ENCODE results near the gene PAK6.

The PAK6 gene

GRCh38 chr15:40313531-40314398 is 74.9 kb downstream of the PAK6 start:
- H3K27me3 ChIP-seq (replicated peaks; ENCODE audit: insufficient read depth, low read length): no peaks in the 10 kb centered on the region
- no peaks in the 10 kb centered on the region for H4K20me1 ChIP-seq (ENCODE audit: insufficient read depth, low read length)
- H3K27ac ChIP-seq (ENCODE audit: low read length): no peak overlapping the region
- H3K4me2 ChIP-seq (ENCODE audit: low read depth, low read length): no peak overlapping the region
- no peaks in the 10 kb centered on the region for H3K9me3 ChIP-seq (replicated peaks; ENCODE audit: insufficient read depth, low read length)
- no peaks in the 10 kb centered on the region for H3K79me2 ChIP-seq (ENCODE audit: low read length)
- TF ChIP-seq CTCF (IDR thresholded peaks at IDR 0.05; ENCODE audit: low read length): no peak
- no peak for DNase-seq
- H3K4me3 ChIP-seq (ENCODE audit: low read length): no peak overlapping the region
- no peaks in the 10 kb centered on the region for H3K9me2 ChIP-seq (replicated peaks; ENCODE audit: insufficient read depth, low read length)
- H3K9ac ChIP-seq (ENCODE audit: low read length): no peak overlapping the region
- no peak overlapping the region for H2AFZ ChIP-seq (ENCODE audit: low read length)
- no peaks in the 10 kb centered on the region for H3K36me3 ChIP-seq (replicated peaks; ENCODE audit: insufficient read depth, low read length)
- 0 out of 2 replicates have a peak, but pooled peaks cover 3% of the 10 kb centered on the region for H3K4me1 ChIP-seq (ENCODE audit: low read length)
- no peaks in the 10 kb centered on the region for H3F3A ChIP-seq (ENCODE audit: insufficient read depth, low read length)

GRCh38 chr15:40314723-40315276 is 75.9 kb downstream of the PAK6 start:
- Histone ChIP-seq H3K4me2 (ENCODE audit: low read depth, low read length) (no peak overlapping the region), H3K9me3 (replicated peaks; ENCODE audit: insufficient read depth, low read length) (no peaks in the 10 kb centered on the region), H2AFZ (ENCODE audit: low read length) (no peak overlapping the region), H4K20me1 (ENCODE audit: insufficient read depth, low read length) (no peaks in the 10 kb centered on the region), H3K9me2 (replicated peaks; ENCODE audit: insufficient read depth, low read length) (no peaks in the 10 kb centered on the region), H3K27ac (ENCODE audit: low read length) (no peak overlapping the region), H3K36me3 (replicated peaks; ENCODE audit: insufficient read depth, low read length) (no peaks in the 10 kb centered on the region), H3K4me3 (ENCODE audit: low read length) (no peak overlapping the region), H3K9ac (ENCODE audit: low read length) (no peak overlapping the region), H3K4me1 (ENCODE audit: low read length) (0 out of 2 replicates have a peak, but pooled peaks cover 3% of the 10 kb centered on the region), H3K79me2 (ENCODE audit: low read length) (no peaks in the 10 kb centered on the region), H3K27me3 (replicated peaks; ENCODE audit: insufficient read depth, low read length) (no peaks in the 10 kb centered on the region), H3F3A (ENCODE audit: insufficient read depth, low read length) (no peaks in the 10 kb centered on the region)
- TF ChIP-seq CTCF (IDR thresholded peaks at IDR 0.05; ENCODE audit: low read length) (no peak), EZH2 (optimal IDR thresholded peaks at IDR 0.05; ENCODE audit: low read depth, low read length) (no peak)
- DNase-seq: no peak

GRCh38 chr15:40316931-40317330 is 78.1 kb downstream of the PAK6 start:
- no peak overlapping the region for H3K4me3 ChIP-seq (ENCODE audit: low read length)
- no peaks in the 10 kb centered on the region for H3K9me3 ChIP-seq (replicated peaks; ENCODE audit: insufficient read depth, low read length)
- H3K79me2 ChIP-seq (ENCODE audit: low read length): no peaks in the 10 kb centered on the region
- 0 out of 2 replicates have a peak, but pooled peaks cover 3% of the 10 kb centered on the region for H3K4me1 ChIP-seq (ENCODE audit: low read length)
- H3K27ac ChIP-seq (ENCODE audit: low read length): no peak overlapping the region
- TF ChIP-seq CTCF (IDR thresholded peaks at IDR 0.05; ENCODE audit: low read length) (no peak), EZH2phosphoT487 (IDR thresholded peaks at IDR 0.05; ENCODE audit: low read length) (no peak), EZH2 (optimal IDR thresholded peaks at IDR 0.05; ENCODE audit: low read depth, low read length) (no peak)
- H3F3A ChIP-seq (ENCODE audit: insufficient read depth, low read length): no peaks in the 10 kb centered on the region
- H3K4me2 ChIP-seq (ENCODE audit: low read depth, low read length): no peak overlapping the region
- H4K20me1 ChIP-seq (ENCODE audit: insufficient read depth, low read length): no peaks in the 10 kb centered on the region
- H3K9me2 ChIP-seq (replicated peaks; ENCODE audit: insufficient read depth, low read length): no peaks in the 10 kb centered on the region
- no peak for DNase-seq
- no peaks in the 10 kb centered on the region for H3K36me3 ChIP-seq (replicated peaks; ENCODE audit: insufficient read depth, low read length)
- no peaks in the 10 kb centered on the region for H3K27me3 ChIP-seq (replicated peaks; ENCODE audit: insufficient read depth, low read length)
- H2AFZ ChIP-seq (ENCODE audit: low read length): no peak overlapping the region
- H3K9ac ChIP-seq (ENCODE audit: low read length): no peak overlapping the region
